ENCODE measurements around the gene EFNA5. TPM values are rescaled to one million over a fixed set of nuclear protein-coding genes. Genes with fewer than 3 reads are reported as not detected.
"Not testable (repeated sequence)": the region's sequence is repeated elsewhere in the genome, so short reads cannot be mapped to it uniquely, and the experiment has no call there.

The EFNA5 gene
- total RNA-seq, 2 donors from 2014 or later, result not detected

DNA sequence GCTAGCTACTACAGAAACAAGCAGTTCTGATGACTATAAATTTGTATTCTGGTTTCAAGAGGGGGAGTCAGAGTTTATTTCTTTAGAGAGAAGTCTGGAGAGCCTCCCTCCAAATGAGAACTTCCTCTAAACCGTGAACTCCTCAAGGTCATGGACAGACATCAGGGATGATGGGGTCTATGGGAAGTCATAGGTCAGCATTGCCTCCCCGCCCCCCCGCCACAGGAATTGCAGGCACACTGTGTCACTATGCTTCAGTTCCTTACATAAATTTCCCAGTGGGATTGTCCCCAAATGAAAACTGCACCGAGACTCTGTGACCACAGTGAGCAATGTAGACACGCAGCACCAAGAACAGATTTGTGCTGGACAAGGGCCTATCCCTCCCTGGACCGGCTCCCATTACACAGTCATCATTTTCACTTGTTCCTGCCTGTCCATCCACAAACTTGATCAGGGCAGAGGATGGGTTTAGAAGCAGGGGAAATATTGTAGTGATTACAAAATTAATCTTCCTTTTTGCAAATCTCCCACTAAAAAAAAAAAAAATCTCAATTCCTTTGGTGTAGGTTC lies 300.3 kb downstream of the EFNA5 start:
- no peak for ATAC-seq (replicated peaks)
- Mint-ChIP-seq H3K9me3 (no peaks in the 10 kb centered on the region), H3K4me3 (no peak overlapping the region), H3K36me3 (ENCODE audit: low read depth) (no peaks in the 10 kb centered on the region), H3K27me3 (no peaks in the 10 kb centered on the region), H3K27ac (no peak overlapping the region), H3K4me1 (no peaks in the 10 kb centered on the region)

DNA sequence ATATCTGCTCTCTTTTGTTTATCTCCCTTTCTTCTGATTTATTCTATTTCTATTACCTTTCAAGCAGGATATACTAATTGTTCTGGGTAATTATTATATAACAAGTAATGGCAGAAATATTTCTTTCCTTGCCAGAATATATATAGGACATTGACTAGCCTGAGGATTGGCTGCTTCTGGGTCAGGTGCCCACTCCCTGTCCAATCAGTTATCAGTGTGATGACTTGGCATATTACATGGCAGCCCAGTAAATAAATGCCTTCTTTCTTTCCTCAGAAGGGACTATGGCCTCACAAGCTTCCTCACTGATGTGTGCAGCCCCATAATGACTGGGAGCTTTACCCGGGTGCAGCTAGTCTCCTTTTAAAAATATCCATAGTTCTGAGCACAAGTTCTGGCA lies 301.1 kb downstream of the EFNA5 start:
- Mint-ChIP-seq H3K4me3 (no peak overlapping the region), H3K9me3 (no peaks in the 10 kb centered on the region), H3K4me1 (no peaks in the 10 kb centered on the region), H3K27me3 (no peaks in the 10 kb centered on the region), H3K36me3 (ENCODE audit: low read depth) (no peaks in the 10 kb centered on the region), H3K27ac (no peak overlapping the region)
- no peak for ATAC-seq (replicated peaks)

DNA sequence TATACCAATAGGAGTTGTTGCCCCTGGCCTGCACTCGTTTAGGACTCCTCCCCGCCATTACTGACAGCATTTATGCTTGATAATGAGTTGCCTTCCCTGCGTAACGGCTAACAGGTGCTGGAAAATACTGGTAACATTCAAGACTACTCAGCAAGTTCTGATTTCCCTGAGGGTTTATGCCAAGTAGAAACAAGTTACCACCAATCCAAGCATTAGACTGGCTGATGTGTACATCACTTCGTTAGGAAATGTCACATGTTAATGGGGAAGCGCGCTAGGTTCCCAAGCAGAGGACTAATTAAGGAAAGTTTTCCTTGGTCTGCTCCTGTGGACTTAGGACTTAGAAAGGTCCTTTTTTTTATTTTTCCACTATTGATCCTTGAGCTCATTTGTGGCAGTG lies 302.1 kb downstream of the EFNA5 start:
- no peaks in the 10 kb centered on the region for H3K4me1 Mint-ChIP-seq
- H3K36me3 Mint-ChIP-seq (ENCODE audit: low read depth), result no peaks in the 10 kb centered on the region
- H3K27ac Mint-ChIP-seq, result no peak overlapping the region
- no peaks in the 10 kb centered on the region for H3K9me3 Mint-ChIP-seq
- H3K27me3 Mint-ChIP-seq, result no peaks in the 10 kb centered on the region
- ATAC-seq (replicated peaks), result no peak
- no peak overlapping the region for H3K4me3 Mint-ChIP-seq

DNA sequence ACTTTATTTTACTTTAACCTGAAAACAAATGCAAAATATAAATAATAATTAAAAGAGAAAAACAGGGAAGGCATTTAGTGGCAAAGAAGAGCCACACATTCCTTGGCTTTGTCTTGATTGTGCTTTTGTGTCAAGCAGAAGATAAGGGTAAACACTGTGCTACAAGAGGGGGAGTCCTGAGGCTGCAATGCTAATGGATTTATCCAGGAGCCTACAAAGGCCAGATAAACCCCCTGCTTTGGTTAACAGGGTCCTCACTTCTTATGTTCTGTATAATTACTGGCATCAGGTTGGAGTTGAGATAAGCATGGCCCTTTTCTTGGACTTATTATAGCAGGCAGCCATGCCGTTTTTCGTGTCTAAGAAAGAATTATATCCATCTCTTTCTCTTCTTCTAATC lies 302.8 kb downstream of the EFNA5 start:
- H3K36me3 Mint-ChIP-seq (ENCODE audit: low read depth), result no peaks in the 10 kb centered on the region
- no peak overlapping the region for H3K27ac Mint-ChIP-seq
- H3K27me3 Mint-ChIP-seq, result no peaks in the 10 kb centered on the region
- no peaks in the 10 kb centered on the region for H3K9me3 Mint-ChIP-seq
- H3K4me3 Mint-ChIP-seq, result no peak overlapping the region
- no peaks in the 10 kb centered on the region for H3K4me1 Mint-ChIP-seq
- ATAC-seq (replicated peaks), result no peak

DNA sequence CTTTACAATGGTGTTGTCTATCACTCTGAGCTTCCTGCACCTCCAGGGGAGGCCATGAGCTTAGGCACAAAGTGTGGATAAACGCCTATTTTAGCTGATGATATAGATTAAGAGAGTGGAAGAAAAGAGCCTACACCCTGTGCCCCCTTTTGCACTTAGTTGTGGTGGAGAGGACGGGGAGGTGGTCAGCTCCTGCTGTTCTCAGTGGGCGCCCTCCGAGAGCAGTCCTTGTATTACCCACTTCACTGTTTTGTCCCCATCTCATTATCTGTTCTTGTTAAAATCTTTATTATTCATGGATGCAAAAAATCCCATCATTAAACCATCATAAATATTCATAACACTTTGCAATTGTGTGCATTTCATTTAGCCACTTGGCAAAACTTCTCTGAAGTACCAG lies 303.3 kb downstream of the EFNA5 start:
- H3K27me3 Mint-ChIP-seq, result no peaks in the 10 kb centered on the region
- no peaks in the 10 kb centered on the region for H3K36me3 Mint-ChIP-seq (ENCODE audit: low read depth)
- no peaks in the 10 kb centered on the region for H3K9me3 Mint-ChIP-seq
- H3K4me3 Mint-ChIP-seq, result no peak overlapping the region
- H3K27ac Mint-ChIP-seq, result no peak overlapping the region
- no peaks in the 10 kb centered on the region for H3K4me1 Mint-ChIP-seq
- no peak for ATAC-seq (replicated peaks)

DNA sequence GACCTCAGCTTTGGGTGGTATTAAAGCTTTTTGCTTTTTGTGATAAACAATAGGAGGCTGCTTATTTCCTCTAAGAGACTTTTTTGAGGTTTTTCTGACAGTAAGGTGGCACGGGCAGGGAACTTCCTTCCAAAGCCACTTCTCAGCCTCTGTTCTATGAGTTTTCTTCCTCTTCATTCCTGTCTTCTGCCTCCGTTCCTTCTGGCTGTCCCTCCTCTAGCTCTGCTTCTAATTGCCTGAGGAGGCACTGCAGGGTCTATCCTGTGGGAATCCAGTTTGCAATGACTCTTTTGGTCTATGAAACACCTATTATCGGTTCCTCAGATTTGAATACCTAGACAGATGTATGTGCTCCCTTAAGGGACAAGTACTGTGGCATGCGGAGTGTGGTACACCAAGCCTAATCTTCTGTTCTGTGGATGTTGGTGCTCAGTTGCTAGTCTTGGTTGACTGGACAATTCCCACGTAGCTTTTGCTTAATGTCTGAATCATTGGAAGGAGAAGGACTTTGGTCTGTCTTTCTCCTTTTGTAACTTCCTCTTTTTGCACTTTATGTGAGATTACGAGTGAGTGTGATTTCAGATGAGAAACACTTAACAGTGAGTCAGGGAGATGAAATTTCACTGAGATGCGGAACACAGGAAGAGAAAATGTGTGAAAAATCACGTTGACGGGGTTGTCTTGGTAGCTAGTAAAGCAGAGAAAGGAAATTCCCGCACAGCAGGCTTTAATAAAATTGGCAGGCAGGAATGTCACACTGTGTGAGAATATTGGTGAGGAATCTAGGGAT lies 305.2 kb downstream of the EFNA5 start:
- Mint-ChIP-seq H3K27ac (no peak overlapping the region), H3K27me3 (no peaks in the 10 kb centered on the region), H3K4me1 (no peaks in the 10 kb centered on the region), H3K9me3 (no peaks in the 10 kb centered on the region), H3K36me3 (ENCODE audit: low read depth) (no peaks in the 10 kb centered on the region), H3K4me3 (no peak overlapping the region)
- ATAC-seq (replicated peaks), result peak; percentile 11

DNA sequence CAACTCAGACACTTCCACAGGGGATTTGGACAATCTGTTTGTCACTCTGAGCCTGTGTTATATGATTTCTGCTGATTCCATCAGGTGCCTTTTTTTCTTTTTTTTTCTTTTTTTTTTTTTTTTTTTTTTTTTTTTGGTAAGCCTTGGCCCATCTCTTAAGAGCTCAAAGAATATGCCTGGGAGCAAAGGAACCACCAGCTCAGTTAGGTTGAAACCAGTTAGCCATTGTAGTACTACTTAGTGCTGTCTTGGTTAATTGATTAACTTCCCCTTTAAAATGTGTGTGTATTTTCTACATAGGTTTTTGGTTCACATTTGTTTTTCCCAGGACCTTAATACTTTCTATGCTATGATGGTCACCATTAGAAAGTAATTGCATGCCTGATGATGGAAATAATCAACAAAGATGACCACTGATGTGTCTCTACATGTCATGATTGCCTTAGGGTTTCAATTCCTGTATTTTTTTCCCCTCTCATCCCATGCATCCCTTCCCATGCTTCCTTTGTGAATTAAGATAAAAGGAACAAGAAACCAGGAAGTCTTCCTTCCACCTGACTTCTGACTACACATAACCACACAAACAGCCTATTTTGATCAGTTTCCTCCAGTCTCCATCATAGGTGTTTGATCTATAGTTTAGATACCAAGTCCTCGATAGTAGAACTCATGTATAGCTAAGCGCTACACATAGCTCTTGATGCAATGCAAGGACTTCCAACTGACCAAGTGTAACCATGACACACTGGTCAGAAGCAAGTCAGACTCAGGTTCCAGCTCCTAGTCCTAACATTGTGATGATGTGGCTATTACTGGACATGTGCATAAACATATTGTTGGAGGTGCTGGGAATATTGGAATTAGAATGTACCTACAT lies 306.1 kb downstream of the EFNA5 start:
- no peak for ATAC-seq (replicated peaks)
- no peak overlapping the region for H3K27ac Mint-ChIP-seq

DNA sequence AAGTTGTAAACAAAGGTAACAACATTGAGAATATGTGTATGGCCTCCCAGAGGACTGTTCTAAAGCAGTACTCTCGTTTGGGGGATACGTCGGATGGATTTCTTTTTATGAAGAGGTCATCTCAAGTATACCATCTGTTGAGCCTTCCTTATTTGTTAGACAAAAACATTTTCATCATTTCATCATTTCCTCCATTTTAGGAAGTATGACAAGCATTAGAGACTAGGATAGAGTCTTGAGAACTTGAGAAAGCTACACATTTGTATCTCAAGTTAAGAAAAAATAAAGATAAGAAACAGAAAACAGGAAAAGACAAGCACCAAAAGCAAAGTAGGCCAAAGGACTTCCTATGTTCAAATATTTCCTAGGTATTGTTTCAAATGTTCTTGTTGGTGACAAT lies 307.0 kb downstream of the EFNA5 start:
- no peaks in the 10 kb centered on the region for H3K4me1 Mint-ChIP-seq
- no peaks in the 10 kb centered on the region for H3K27me3 Mint-ChIP-seq
- no peaks in the 10 kb centered on the region for H3K36me3 Mint-ChIP-seq (ENCODE audit: low read depth)
- no peaks in the 10 kb centered on the region for H3K9me3 Mint-ChIP-seq
- no peak for ATAC-seq (replicated peaks)
- H3K27ac Mint-ChIP-seq, result no peak overlapping the region
- H3K4me3 Mint-ChIP-seq, result no peak overlapping the region

More for the DNA sequence above, 306.1 kb downstream of the EFNA5 start:
- no peak overlapping the region for H3K4me3 Mint-ChIP-seq
- H3K9me3 Mint-ChIP-seq, result no peaks in the 10 kb centered on the region
- H3K4me1 Mint-ChIP-seq, result no peaks in the 10 kb centered on the region
- H3K36me3 Mint-ChIP-seq (ENCODE audit: low read depth), result no peaks in the 10 kb centered on the region
- no peaks in the 10 kb centered on the region for H3K27me3 Mint-ChIP-seq

DNA sequence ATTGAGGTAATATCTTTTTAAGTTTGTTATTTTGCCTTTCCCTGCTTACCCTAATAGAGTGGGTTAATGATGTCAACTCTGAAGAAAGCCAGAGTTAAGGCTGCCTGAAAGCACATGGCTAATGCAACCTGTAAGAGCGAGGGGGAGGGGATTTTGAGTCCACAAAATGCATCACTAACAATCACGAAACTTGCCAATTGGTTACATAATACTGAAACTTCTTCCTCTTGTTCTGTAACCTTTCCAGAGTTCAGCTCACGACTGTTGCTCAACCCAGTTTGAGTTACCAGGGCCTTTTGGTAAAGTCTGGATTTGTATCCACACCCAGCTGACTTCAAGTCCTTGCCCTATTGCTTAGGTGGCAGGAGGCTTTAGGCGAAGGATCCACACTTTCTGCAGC lies 308.8 kb downstream of the EFNA5 start:
- Mint-ChIP-seq H3K27me3 (no peaks in the 10 kb centered on the region), H3K9me3 (no peaks in the 10 kb centered on the region), H3K4me3 (no peak overlapping the region), H3K4me1 (no peaks in the 10 kb centered on the region), H3K27ac (no peak overlapping the region), H3K36me3 (ENCODE audit: low read depth) (no peaks in the 10 kb centered on the region)
- ATAC-seq (replicated peaks), result no peak

DNA sequence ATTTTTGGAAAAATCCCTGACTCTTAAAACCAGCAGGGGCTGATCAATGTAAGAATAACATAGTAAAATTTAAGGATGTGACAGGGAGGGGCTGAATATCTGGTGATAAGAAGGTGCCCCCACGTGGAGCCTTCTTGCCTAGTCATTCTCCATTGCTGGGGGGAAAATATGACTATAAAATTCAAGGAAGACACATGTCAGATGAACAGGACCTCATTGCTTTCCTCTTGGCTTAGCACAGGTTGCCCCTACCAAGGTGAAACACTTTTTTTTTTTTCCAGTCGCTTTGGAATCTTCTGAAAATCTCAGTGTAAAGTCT lies 310.9 kb downstream of the EFNA5 start:
- Mint-ChIP-seq H3K27ac (no peak overlapping the region), H3K4me1 (no peaks in the 10 kb centered on the region)

DNA sequence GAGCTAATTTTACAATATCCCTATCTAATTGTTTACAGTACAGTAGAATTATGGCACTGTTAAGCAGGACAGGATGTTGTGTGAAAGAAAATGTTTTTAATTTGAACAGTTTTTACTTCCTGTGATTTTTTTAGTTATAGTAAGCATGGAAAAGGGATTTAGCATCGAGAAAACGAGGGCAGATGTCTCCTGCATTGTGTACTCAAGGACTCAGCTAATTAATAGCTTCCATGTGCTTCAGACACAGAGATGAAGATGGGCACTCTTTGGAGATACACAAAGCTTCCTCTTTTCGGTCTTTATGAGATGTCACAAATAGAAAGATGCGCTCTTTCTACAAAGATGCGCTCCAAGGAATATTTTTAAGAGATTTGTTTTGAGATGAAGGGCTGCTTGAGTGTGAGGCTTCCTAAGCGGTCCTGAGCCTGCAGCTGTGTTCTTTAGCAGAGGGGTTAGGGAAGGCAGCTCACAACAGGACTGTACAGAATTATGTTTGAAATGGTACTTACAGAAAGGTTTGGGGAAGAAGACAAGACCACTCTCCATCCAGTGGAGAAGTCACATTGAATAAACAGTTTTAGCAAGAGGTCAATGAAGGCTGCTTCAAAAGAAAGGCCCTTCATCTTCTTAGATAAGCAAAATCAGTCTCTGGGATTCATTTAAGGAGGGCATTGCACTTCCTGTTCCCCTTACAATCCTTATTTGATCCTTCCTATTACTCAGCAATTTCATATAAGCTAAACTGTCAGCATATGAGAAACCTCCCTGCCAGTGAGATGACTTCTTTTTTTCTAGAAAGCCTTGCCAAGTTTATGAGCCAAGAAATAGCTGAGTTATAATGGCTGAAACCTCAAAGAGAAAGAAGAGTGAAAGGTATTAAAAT lies 311.5 kb downstream of the EFNA5 start:
- Mint-ChIP-seq H3K4me1 (no peaks in the 10 kb centered on the region), H3K4me3 (no peak overlapping the region), H3K27me3 (peaks cover 6% of the 10 kb centered on the region), H3K27ac (no peak overlapping the region), H3K9me3 (no peaks in the 10 kb centered on the region), H3K36me3 (ENCODE audit: low read depth) (no peaks in the 10 kb centered on the region)
- no peak for ATAC-seq (replicated peaks)

More for the DNA sequence above, 310.9 kb downstream of the EFNA5 start:
- no peak for ATAC-seq (replicated peaks)
- Mint-ChIP-seq H3K36me3 (ENCODE audit: low read depth) (no peaks in the 10 kb centered on the region), H3K27me3 (peaks cover 3% of the 10 kb centered on the region), H3K9me3 (no peaks in the 10 kb centered on the region), H3K4me3 (no peak overlapping the region)

DNA sequence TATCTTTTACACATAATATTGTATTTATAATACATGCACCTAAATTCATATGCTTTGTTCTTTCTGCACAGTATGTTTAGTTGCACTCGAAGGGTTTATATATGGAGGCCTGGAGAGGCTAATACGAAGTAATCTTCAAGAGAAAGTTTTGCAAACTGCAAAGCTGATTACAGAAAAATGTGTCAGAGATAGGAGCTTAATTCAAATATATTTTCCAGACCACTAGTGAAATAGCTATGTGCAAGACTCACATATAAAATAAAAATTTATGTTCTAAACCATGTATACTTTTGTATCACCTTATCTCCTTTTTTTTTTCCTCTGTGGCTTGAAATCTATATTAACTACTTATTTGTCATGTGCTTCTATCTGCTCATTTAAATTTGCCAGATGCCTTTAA lies 313.8 kb downstream of the EFNA5 start:
- H3K9me3 Mint-ChIP-seq, result peaks cover 1% of the 10 kb centered on the region
- H3K27me3 Mint-ChIP-seq, result peaks cover 8% of the 10 kb centered on the region
- H3K27ac Mint-ChIP-seq, result no peak overlapping the region
- H3K4me1 Mint-ChIP-seq, result no peaks in the 10 kb centered on the region
- ATAC-seq (replicated peaks), result no peak
- H3K4me3 Mint-ChIP-seq, result no peak overlapping the region
- no peaks in the 10 kb centered on the region for H3K36me3 Mint-ChIP-seq (ENCODE audit: low read depth)

DNA sequence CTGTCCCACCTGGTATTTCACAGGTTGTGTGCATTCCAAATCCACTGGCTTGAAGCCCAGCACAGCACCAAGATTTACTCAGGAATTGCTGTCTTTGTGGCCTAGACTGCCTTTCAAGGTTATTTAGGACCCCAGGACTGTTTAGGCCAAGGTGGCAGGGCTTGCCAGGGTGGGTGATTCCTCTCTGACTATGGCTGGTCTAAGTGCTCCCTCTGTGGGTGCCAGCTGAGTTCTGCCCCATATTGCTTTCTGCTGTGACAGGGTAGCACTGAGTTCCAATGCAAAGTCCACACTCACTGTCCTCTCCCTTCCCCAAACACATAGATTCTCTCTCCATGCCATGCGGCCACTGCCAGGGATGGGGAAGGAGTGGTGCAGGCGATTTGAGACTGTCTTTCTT lies 318.2 kb downstream of the EFNA5 start:
- Mint-ChIP-seq H3K36me3 (ENCODE audit: low read depth) (no peaks in the 10 kb centered on the region), H3K9me3 (peaks cover 4% of the 10 kb centered on the region), H3K27me3 (peaks cover 18% of the 10 kb centered on the region), H3K27ac (no peak overlapping the region), H3K4me3 (no peak overlapping the region), H3K4me1 (no peaks in the 10 kb centered on the region)
- ATAC-seq (replicated peaks), result no peak

DNA sequence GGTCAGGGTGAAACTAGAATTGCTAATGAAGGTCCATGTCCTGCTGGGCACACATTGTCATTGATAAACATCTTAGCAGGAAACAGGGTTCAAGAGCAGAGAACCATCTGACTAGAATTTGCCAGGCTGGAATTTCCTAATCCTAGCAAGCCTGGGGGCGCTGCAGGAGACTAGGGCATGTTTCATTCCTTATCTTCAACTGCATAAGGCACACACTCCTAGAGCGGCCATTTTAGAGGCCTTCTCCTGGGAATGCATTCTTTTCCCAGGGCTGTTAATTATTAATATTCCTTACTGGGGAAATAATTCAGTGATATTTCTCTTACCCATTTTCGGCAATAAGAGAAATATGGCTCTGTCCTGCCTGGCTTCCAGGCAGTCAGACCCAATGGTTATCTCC lies 324.2 kb downstream of the EFNA5 start:
- H3K27me3 Mint-ChIP-seq; H3K36me3 Mint-ChIP-seq (ENCODE audit: low read depth); H3K4me1 Mint-ChIP-seq; ATAC-seq (replicated peaks); H3K4me3 Mint-ChIP-seq; H3K27ac Mint-ChIP-seq: not testable (repeated sequence)
- H3K9me3 Mint-ChIP-seq, result peaks cover 14% of the 10 kb centered on the region
